Activated T-helper 17 cell treated with anti-CD3 and anti-CD28 coated beads, Interleukin-2, amount 50 U/mL, for 72 hours (primary cell): ENCODE data around the gene GREB1. TPM values are rescaled to one million over a fixed set of nuclear protein-coding genes. Genes with fewer than 3 reads are reported as not detected.

Experiments used
- ATAC-seq: fragments of 150-1000 bp; cut with Tn5 transposase; replicated peaks from 2 replicates; pipeline ENCODE4 v1.10.0; 2021; ENCODE audit warnings: mild to moderate bottlenecking, moderate library complexity
- H3K27ac Mint-ChIP-seq: one replicate; pipeline ENCODE4 v1.8.0; 2022; ENCODE audit warnings: mixed read lengths
- H3K27me3 Mint-ChIP-seq: one replicate; pipeline ENCODE4 v1.8.0; 2022; ENCODE audit warnings: mixed read lengths
- H3K36me3 Mint-ChIP-seq: one replicate; pipeline ENCODE4 v1.8.0; 2022; ENCODE audit warnings: low read depth, mild to moderate bottlenecking, mixed read lengths
- H3K4me1 Mint-ChIP-seq: one replicate; pipeline ENCODE4 v1.8.0; 2022; ENCODE audit warnings: mixed read lengths
- H3K4me3 Mint-ChIP-seq: one replicate; pipeline ENCODE4 v1.8.0; 2022; ENCODE audit warnings: mild to moderate bottlenecking, mixed read lengths
- H3K9me3 Mint-ChIP-seq: one replicate; pipeline ENCODE4 v1.8.0; 2022; ENCODE audit warnings: mixed read lengths
- total RNA-seq, 2 donors: library from RNA; stranded (reverse); gene quantifications; one replicate each; pipeline ENCODE4 v1.2.3, GENCODE V29; 2022

GREB1 gene
- total RNA-seq, 2 donors from 2014 or later, result 0.95 to 1.0 TPM

- Mint-ChIP-seq H3K4me1 (no peaks in the 10 kb centered on the region), H3K9me3 (no peaks in the 10 kb centered on the region), H3K36me3 (no peaks in the 10 kb centered on the region), H3K27ac (no peak overlapping the region), H3K27me3 (peaks cover 45% of the 10 kb centered on the region), H3K4me3 (no peak overlapping the region)
- ATAC-seq, result peak; percentile 42
Measured at GRCh38 chr2:11554399-11554716, 20.5 kb downstream of the GREB1 start.

GRCh38 chr2:11556101-11556806 lies 22.4 kb downstream of the GREB1 start:
- H3K4me3 Mint-ChIP-seq, result no peak overlapping the region
- peaks cover 43% of the 10 kb centered on the region for H3K27me3 Mint-ChIP-seq
- no peak for ATAC-seq
- no peaks in the 10 kb centered on the region for H3K4me1 Mint-ChIP-seq
- H3K9me3 Mint-ChIP-seq, result no peaks in the 10 kb centered on the region
- H3K27ac Mint-ChIP-seq, result no peak overlapping the region
- no peaks in the 10 kb centered on the region for H3K36me3 Mint-ChIP-seq

- Mint-ChIP-seq H3K4me1 (no peaks in the 10 kb centered on the region), H3K9me3 (no peaks in the 10 kb centered on the region), H3K36me3 (no peaks in the 10 kb centered on the region), H3K4me3 (no peak overlapping the region), H3K27me3 (peaks cover 36% of the 10 kb centered on the region), H3K27ac (no peak overlapping the region)
- ATAC-seq, result no peak
Measured at GRCh38 chr2:11558214-11558886, 24.5 kb downstream of the GREB1 start.

GRCh38 chr2:11559066-11559785 lies 25.4 kb downstream of the GREB1 start:
- Mint-ChIP-seq H3K9me3 (no peaks in the 10 kb centered on the region), H3K27ac (no peak overlapping the region), H3K4me1 (no peaks in the 10 kb centered on the region), H3K27me3 (peaks cover 32% of the 10 kb centered on the region), H3K36me3 (no peaks in the 10 kb centered on the region), H3K4me3 (no peak overlapping the region)
- no peak for ATAC-seq

- H3K27me3 Mint-ChIP-seq, result peaks cover 31% of the 10 kb centered on the region
- no peaks in the 10 kb centered on the region for H3K9me3 Mint-ChIP-seq
- no peaks in the 10 kb centered on the region for H3K36me3 Mint-ChIP-seq
- no peak for ATAC-seq
- no peak overlapping the region for H3K4me3 Mint-ChIP-seq
- no peak overlapping the region for H3K27ac Mint-ChIP-seq
- H3K4me1 Mint-ChIP-seq, result no peaks in the 10 kb centered on the region
Measured at GRCh38 chr2:11559786-11560155, 25.9 kb downstream of the GREB1 start.

- Mint-ChIP-seq H3K27me3 (peaks cover 21% of the 10 kb centered on the region), H3K36me3 (no peaks in the 10 kb centered on the region), H3K9me3 (no peaks in the 10 kb centered on the region), H3K4me1 (no peaks in the 10 kb centered on the region), H3K27ac (no peak overlapping the region), H3K4me3 (no peak overlapping the region)
- no peak for ATAC-seq
Measured at GRCh38 chr2:11560806-11561205, 27.0 kb downstream of the GREB1 start.

- no peak overlapping the region for H3K27ac Mint-ChIP-seq
- H3K9me3 Mint-ChIP-seq, result no peaks in the 10 kb centered on the region
- no peaks in the 10 kb centered on the region for H3K36me3 Mint-ChIP-seq
- H3K4me1 Mint-ChIP-seq, result no peaks in the 10 kb centered on the region
- H3K4me3 Mint-ChIP-seq, result no peak overlapping the region
- ATAC-seq, result no peak
- peaks cover 17% of the 10 kb centered on the region for H3K27me3 Mint-ChIP-seq
Measured at GRCh38 chr2:11562011-11562410, 28.2 kb downstream of the GREB1 start.

- peaks cover 14% of the 10 kb centered on the region for H3K27me3 Mint-ChIP-seq
- H3K9me3 Mint-ChIP-seq, result no peaks in the 10 kb centered on the region
- no peak overlapping the region for H3K4me3 Mint-ChIP-seq
- no peak overlapping the region for H3K27ac Mint-ChIP-seq
- no peaks in the 10 kb centered on the region for H3K36me3 Mint-ChIP-seq
- H3K4me1 Mint-ChIP-seq, result no peaks in the 10 kb centered on the region
- ATAC-seq, result no peak
Measured at GRCh38 chr2:11562476-11562875, 28.6 kb downstream of the GREB1 start.

GRCh38 chr2:11563784-11564666 lies 30.2 kb downstream of the GREB1 start:
- Mint-ChIP-seq H3K4me1 (no peaks in the 10 kb centered on the region), H3K4me3 (no peak overlapping the region), H3K36me3 (no peaks in the 10 kb centered on the region), H3K27me3 (peaks cover 8% of the 10 kb centered on the region), H3K9me3 (no peaks in the 10 kb centered on the region), H3K27ac (no peak overlapping the region)
- ATAC-seq, result no peak

- H3K27me3 Mint-ChIP-seq, result peaks cover 8% of the 10 kb centered on the region
- H3K4me1 Mint-ChIP-seq, result no peaks in the 10 kb centered on the region
- no peaks in the 10 kb centered on the region for H3K36me3 Mint-ChIP-seq
- H3K27ac Mint-ChIP-seq, result no peak overlapping the region
- no peak overlapping the region for H3K4me3 Mint-ChIP-seq
- no peak for ATAC-seq
- H3K9me3 Mint-ChIP-seq, result no peaks in the 10 kb centered on the region
Measured at GRCh38 chr2:11564816-11565567, 31.1 kb downstream of the GREB1 start.

- no peaks in the 10 kb centered on the region for H3K4me1 Mint-ChIP-seq
- peaks cover 6% of the 10 kb centered on the region for H3K27me3 Mint-ChIP-seq
- no peak for ATAC-seq
- H3K27ac Mint-ChIP-seq, result no peak overlapping the region
- no peaks in the 10 kb centered on the region for H3K36me3 Mint-ChIP-seq
- no peaks in the 10 kb centered on the region for H3K9me3 Mint-ChIP-seq
- H3K4me3 Mint-ChIP-seq, result no peak overlapping the region
Measured at GRCh38 chr2:11566383-11566782, 32.5 kb downstream of the GREB1 start.

- Mint-ChIP-seq H3K9me3 (no peaks in the 10 kb centered on the region), H3K36me3 (no peaks in the 10 kb centered on the region), H3K27me3 (peaks cover 6% of the 10 kb centered on the region), H3K4me1 (no peaks in the 10 kb centered on the region), H3K27ac (no peak overlapping the region), H3K4me3 (no peak overlapping the region)
- no peak for ATAC-seq
Measured at GRCh38 chr2:11567631-11568031, 33.8 kb downstream of the GREB1 start.

- Mint-ChIP-seq H3K4me3 (no peak overlapping the region), H3K36me3 (no peaks in the 10 kb centered on the region)
- ATAC-seq, result no peak
Measured at GRCh38 chr2:11568436-11568835, 34.6 kb downstream of the GREB1 start.

GRCh38 chr2:11569636-11570035 lies 35.8 kb downstream of the GREB1 start:
- H3K36me3 Mint-ChIP-seq, result no peaks in the 10 kb centered on the region
- H3K9me3 Mint-ChIP-seq, result no peaks in the 10 kb centered on the region
- no peaks in the 10 kb centered on the region for H3K4me1 Mint-ChIP-seq
- no peak overlapping the region for H3K4me3 Mint-ChIP-seq
- H3K27ac Mint-ChIP-seq, result no peak overlapping the region
- ATAC-seq, result no peak
- H3K27me3 Mint-ChIP-seq, result peaks cover 6% of the 10 kb centered on the region

More at GRCh38 chr2:11568436-11568835, 34.6 kb downstream of the GREB1 start:
- H3K27ac Mint-ChIP-seq, result no peak overlapping the region
- no peaks in the 10 kb centered on the region for H3K4me1 Mint-ChIP-seq
- peaks cover 6% of the 10 kb centered on the region for H3K27me3 Mint-ChIP-seq
- no peaks in the 10 kb centered on the region for H3K9me3 Mint-ChIP-seq
